B cell (primary cell): Measurements from ENCODE around the gene C19orf85. TPM values are rescaled to one million over a fixed set of nuclear protein-coding genes. Genes with fewer than 3 reads are reported as not detected.

Experiments used
- ATAC-seq: fragments of 200-7000 bp; cut with Tn5 transposase; one replicate; pipeline ENCODE4 v1.10.0; 2021; ENCODE audit warnings: low read depth, mild to moderate bottlenecking, moderate number of reproducible peaks, moderate library complexity
- CTCF ChIA-PET: fragments of 350-600 bp; sonication (Branson Sonifier 250); formaldehyde crosslinking; loops from one replicate; lab custom pipeline; 2021; ENCODE audit warnings: antibody characterized with exemption, inconsistent platforms; lab: Charles Lee
- POLR2A ChIA-PET: fragments of 350-600 bp; sonication (Branson Sonifier 250); formaldehyde crosslinking; loops from one replicate; lab custom pipeline; 2021; ENCODE audit warnings: antibody characterized with exemption; lab: Charles Lee
- DNase-seq: peaks from one replicate; pipeline ENCODE4 v3.0.0; 2013
- H2AFZ ChIP-seq: 2 replicates; pipeline ENCODE4 v1.6.1; 2012; ENCODE audit warnings: mild to moderate bottlenecking, low read depth, low read length; ENCODE audit not compliant: insufficient read depth, poor library complexity, severe bottlenecking
- H3K27ac ChIP-seq, 2 donors: 1 replicate in 1 of 2; 2 replicates in 1 of 2; pipeline ENCODE4 v1.5.1; 2012 to 2013; ENCODE audit warnings: low read length in 2 of 2, mild to moderate bottlenecking in 2 of 2, moderate library complexity in 1 of 2
- H3K27me3 ChIP-seq, 4 experiments: fragments of 200-600 bp in 1 of 4; sonication (generic) in 1 of 4; replicated peaks in 1 of 4; 1 replicate in 2 of 4; 2 replicates in 2 of 4; pipeline versions ENCODE4 v1.6.1 to v1.7.0; 2013 to 2016; ENCODE audit warnings: low read length in 3 of 4, mild to moderate bottlenecking in 2 of 4, mixed read lengths in 1 of 4, moderate library complexity in 1 of 4; ENCODE audit not compliant: insufficient read depth in 4 of 4, control insufficient read depth in 3 of 4; ENCODE audit errors: control extremely low read depth in 1 of 4
- H3K36me3 ChIP-seq, 2 experiments: replicated peaks in 1 of 2; 1 replicate in 1 of 2; 2 replicates in 1 of 2; pipeline versions ENCODE4 v1.6.1 to v1.7.1; 2013; ENCODE audit warnings: low read length in 1 of 2; ENCODE audit not compliant: insufficient read depth in 2 of 2, control insufficient read depth in 1 of 2; ENCODE audit errors: control extremely low read depth in 1 of 2, extremely low read depth in 1 of 2
- H3K4me1 ChIP-seq, 2 donors: fragments of 200-600 bp in 1 of 2; sonication (generic) in 1 of 2; 1 replicate in 1 of 2; 2 replicates in 1 of 2; pipeline versions ENCODE4 v1.5.1 to v1.6.1; 2013 to 2017; ENCODE audit warnings: low read length in 2 of 2; ENCODE audit not compliant: control insufficient read depth in 2 of 2, insufficient read depth in 2 of 2
- H3K4me2 ChIP-seq: replicated peaks from 2 replicates; pipeline ENCODE3; 2012; ENCODE audit warnings: mild to moderate bottlenecking, low read depth, low read length; ENCODE audit not compliant: poor library complexity, severe bottlenecking
- H3K4me3 ChIP-seq, 5 experiments: fragments of 200-600 bp in 1 of 5; sonication (generic) in 1 of 5; 1 replicate in 3 of 5; 2 replicates in 2 of 5; pipeline versions ENCODE4 v1.5.1 to v1.7.0; 2011 to 2016; ENCODE audit warnings: low read length in 4 of 5, mild to moderate bottlenecking in 4 of 5, low read depth in 2 of 5, control low read depth in 1 of 5, moderate library complexity in 1 of 5; ENCODE audit not compliant: insufficient read depth in 1 of 5; ENCODE audit errors: control extremely low read depth in 1 of 5, extremely low read depth in 1 of 5
- H3K79me2 ChIP-seq: fragments of 200-600 bp; sonication (generic); one replicate; pipeline ENCODE4 v1.6.0; 2016; ENCODE audit warnings: low read length; ENCODE audit not compliant: control insufficient read depth, insufficient read depth
- H3K9ac ChIP-seq: fragments of 200-600 bp; sonication (generic); 2 replicates; pipeline ENCODE4 v1.6.1; 2017; ENCODE audit warnings: mild to moderate bottlenecking, low read length, moderate library complexity
- H3K9me3 ChIP-seq, 3 donors: one replicate each; pipeline versions ENCODE4 v1.6.1 to v1.7.1; 2013; ENCODE audit warnings: low read length in 2 of 3; ENCODE audit not compliant: control insufficient read depth in 2 of 3, insufficient read depth in 1 of 3; ENCODE audit errors: control extremely low read depth in 1 of 3
- H4K20me1 ChIP-seq: 2 replicates; pipeline ENCODE4 v1.6.0; 2012; ENCODE audit warnings: mild to moderate bottlenecking, low read length; ENCODE audit not compliant: insufficient read depth, control insufficient read depth, poor library complexity, severe bottlenecking
- H3K27ac Mint-ChIP-seq: one replicate; pipeline ENCODE4 v1.8.0; 2021; ENCODE audit warnings: mixed read lengths
- H3K27me3 Mint-ChIP-seq: one replicate; pipeline ENCODE4 v1.8.0; 2021; ENCODE audit warnings: mixed read lengths
- H3K4me1 Mint-ChIP-seq: one replicate; pipeline ENCODE4 v1.8.0; 2021; ENCODE audit warnings: mixed read lengths
- H3K4me3 Mint-ChIP-seq: one replicate; pipeline ENCODE4 v1.8.0; 2021; ENCODE audit warnings: mixed read lengths
- H3K9me3 Mint-ChIP-seq: one replicate; pipeline ENCODE4 v1.8.0; 2022; ENCODE audit warnings: mixed read lengths; ENCODE audit not compliant: insufficient read depth
- CTCF ChIP-seq: fragments of 200-600 bp; IDR thresholded peaks from one replicate; pipeline ENCODE4 v1.8.0; 2022; ENCODE audit warnings: antibody characterized with exemption, mild to moderate bottlenecking
- EZH2 ChIP-seq: IDR thresholded peaks from 2 replicates; pipeline ENCODE4 v1.6.1; 2012; ENCODE audit warnings: borderline replicate concordance, low read depth, mild to moderate bottlenecking, moderate library complexity, low read length; ENCODE audit not compliant: insufficient read depth, poor library complexity, severe bottlenecking
- WGBS: methylation state at CpG from one replicate; pipeline ENCODE4 v1.1.5; 2013; ENCODE audit warnings: missing lambda C conversion rate; ENCODE audit not compliant: insufficient coverage; 5-methylcytosine and 5-hydroxymethylcytosine counted together
- intact Hi-C: fragments of 100-400 bp; cut with micrococcal nuclease; formaldehyde crosslinking; loops from one replicate; pipeline ENCODE4 v1.10.0; 2022
- polyA plus RNA-seq: library from polyadenylated mRNA; depleted of rRNA; stranded (reverse); fragments of >200 nt; gene quantifications from 2 replicates; pipeline ENCODE4 v1.2.3, GENCODE V29; 2012
- total RNA-seq, 2 donors: library from RNA; stranded (reverse); fragments of 120-200 nt in 1 of 2; gene quantifications; 1 replicate in 1 of 2; 2 replicates in 1 of 2; pipeline versions ENCODE4 v1.2.3 to v1.2.4, GENCODE V29; 2013 to 2022

C19orf85 gene
- total and polyA plus RNA-seq, 2 donors (not counting 1 experiment from before 2014, with no cell fraction given): not detected

DNA sequence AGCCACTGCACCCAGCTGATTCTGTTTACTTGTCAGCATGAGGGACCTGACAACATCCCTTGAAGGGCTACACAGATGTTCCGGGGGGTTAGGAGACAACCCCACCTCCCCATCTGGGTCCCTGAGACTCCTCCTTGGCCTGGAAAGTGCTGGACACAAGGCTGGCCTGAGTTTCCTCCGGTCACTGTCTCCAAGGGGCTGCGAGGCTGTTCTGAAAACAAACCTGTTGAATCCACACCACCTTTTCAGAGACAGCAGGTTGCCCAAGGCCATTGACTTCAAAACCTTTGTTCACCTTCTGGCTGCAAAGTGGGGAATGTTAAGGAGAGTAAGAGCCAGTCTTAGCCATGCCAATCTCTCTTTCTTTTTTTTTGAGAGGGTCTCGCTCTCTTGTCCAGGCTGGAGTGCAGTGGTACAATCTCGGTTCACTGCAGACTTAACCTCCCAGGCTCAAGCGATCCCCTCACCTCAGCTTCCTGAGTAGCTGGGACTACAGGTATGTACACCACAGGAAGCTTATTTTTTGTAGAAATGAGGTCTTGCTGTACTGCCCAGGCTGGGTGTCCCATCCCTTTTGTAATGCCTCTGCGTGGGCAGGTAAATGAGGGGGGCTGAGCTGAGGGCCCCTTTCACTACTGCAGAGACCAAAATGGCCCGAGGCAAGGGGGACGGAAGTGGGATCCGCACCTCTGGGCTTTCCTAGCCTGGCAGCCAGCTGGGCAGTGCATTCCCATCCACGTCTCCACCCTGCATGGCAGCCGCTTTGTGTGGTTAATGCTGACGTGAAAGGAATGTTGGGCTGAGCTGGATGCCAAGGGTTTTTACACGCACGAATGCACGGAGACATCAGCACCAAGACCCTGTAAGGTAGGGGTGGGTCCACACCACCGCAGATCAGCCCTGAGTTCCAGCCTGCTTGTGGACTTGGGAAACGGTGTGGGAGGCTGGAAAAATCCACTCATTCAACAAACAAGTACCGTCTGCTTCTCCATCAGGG, 10.0 kb upstream of the C19orf85 start:
- ATAC-seq (no peak), DNase-seq (no peak)
- peaks cover 16% of the 10 kb centered on the region for H4K20me1 ChIP-seq
- no peak overlapping the region for H2AFZ ChIP-seq
- H3K79me2 ChIP-seq: peaks cover 22% of the 10 kb centered on the region
- H3K4me3 Mint-ChIP-seq: peak overlapping the region; percentile 53
- H3K4me2 ChIP-seq: no peak overlapping the region
- no peak overlapping the region for H3K9ac ChIP-seq
- H3K27ac ChIP-seq: no peak overlapping the region
- no peak overlapping the region for H3K4me3 ChIP-seq
- H3K9me3 Mint-ChIP-seq: no peaks in the 10 kb centered on the region
- H3K27me3 ChIP-seq: no peaks in the 10 kb centered on the region
- 95% methylated on average over 10 of the region's 19 CpGs for WGBS
- ChIA-PET CTCF (interaction anchor here (1.0 to 5.1 kb wide), 3 partner anchors 13 to 178 kb away, joined by 3 to 45 read pairs (median 11); partner anchors contain the start of gene ISOC2), POLR2A (interaction anchor here (0.5 to 0.6 kb wide), 3 partner anchors 30 to 126 kb away, joined by 3 to 5 read pairs (median 4); no protein-coding TSS in a partner anchor)
- no peaks in the 10 kb centered on the region for H3K36me3 ChIP-seq
- H3K4me1 Mint-ChIP-seq: peaks cover 28% of the 10 kb centered on the region
- peaks cover 15 to 21% of the 10 kb centered on the region in 2 donors for H3K4me1 ChIP-seq
- no peaks in the 10 kb centered on the region for H3K27me3 Mint-ChIP-seq
- intact Hi-C loops: no loop called here
- no peak overlapping the region for H3K27ac Mint-ChIP-seq
- no peak for TF ChIP-seq EZH2
- TF ChIP-seq CTCF: no peak
- H3K9me3 ChIP-seq: no peaks in the 10 kb centered on the region
